Measurements from ENCODE around the gene FCGR2B. TPM values are rescaled to one million over a fixed set of nuclear protein-coding genes. Genes with fewer than 3 reads are reported as not detected.
"Not testable (repeated sequence)": the region's sequence is repeated elsewhere in the genome, so short reads cannot be mapped to it uniquely, and the experiment has no call there.

Gene FCGR2B
- 1 to 10 TPM; 4.8 to 9.4 (median 5.8) TPM for total RNA-seq

GRCh38 chr1:161662684-161663339 lies at the start of gene FCGR2B:
FCGR2B (plus strand) TSS chr1:161663143; CDS start chr1:161663242, 99 bp downstream.
- DNase-seq; H3K4me1 ChIP-seq; H3K4me3 ChIP-seq; H3K36me3 ChIP-seq; intact Hi-C loops (cut with DNase I; ENCODE audit: low total_unique reads); H3K27me3 ChIP-seq; in situ Hi-C loops (cut with MboI; ENCODE audit: low sequenced_read_pairs in 4 of 4); H3K27ac ChIP-seq; H3K9me3 ChIP-seq; ATAC-seq: not testable (repeated sequence)

- DNase-seq; H3K9me3 ChIP-seq; ATAC-seq; intact Hi-C loops (cut with DNase I; ENCODE audit: low total_unique reads); H3K36me3 ChIP-seq; H3K4me1 ChIP-seq; H3K4me3 ChIP-seq; H3K27ac ChIP-seq: not testable (repeated sequence)
- in situ Hi-C loops (cut with MboI; ENCODE audit: low sequenced_read_pairs in 4 of 4), result loop anchor here in 1 of 4 donors (25.0 kb wide), 1 partner anchor 121 kb away; the partner anchor contains the start of gene DUSP12
- H3K27me3 ChIP-seq, result peaks cover 2 to 11% (median 8%) of the 10 kb centered on the region in 3 donors
These were observed 46.5 kb upstream of the FCGR2B start for GRCh38 chr1:161616417-161616816.

- H3K9me3 ChIP-seq; DNase-seq; H3K36me3 ChIP-seq; H3K27ac ChIP-seq; H3K4me1 ChIP-seq; ATAC-seq; intact Hi-C loops (cut with DNase I; ENCODE audit: low total_unique reads); H3K4me3 ChIP-seq: not testable (repeated sequence)
- in situ Hi-C loops (cut with MboI; ENCODE audit: low sequenced_read_pairs in 4 of 4), result loop anchor here in 1 of 4 donors (25.0 kb wide), 1 partner anchor 119 kb away; the partner anchor contains the start of gene DUSP12
- peaks cover 6 to 15% (median 9%) of the 10 kb centered on the region in 3 donors for H3K27me3 ChIP-seq
These were observed 44.4 kb upstream of the FCGR2B start for GRCh38 chr1:161618517-161618916.

GRCh38 chr1:161620399-161620798 lies 42.5 kb upstream of the FCGR2B start:
- H3K27me3 ChIP-seq, result peaks cover 6 to 15% (median 9%) of the 10 kb centered on the region in 3 donors
- H3K36me3 ChIP-seq; H3K27ac ChIP-seq; DNase-seq; H3K9me3 ChIP-seq; ATAC-seq; H3K4me3 ChIP-seq; intact Hi-C loops (cut with DNase I; ENCODE audit: low total_unique reads); H3K4me1 ChIP-seq: not testable (repeated sequence)
- in situ Hi-C loops (cut with MboI; ENCODE audit: low sequenced_read_pairs in 4 of 4), result loop anchor here in 1 of 4 donors (25.0 kb wide), 1 partner anchor 117 kb away; the partner anchor contains the start of gene DUSP12

GRCh38 chr1:161621181-161622000 lies 41.6 kb upstream of the FCGR2B start:
- H3K9me3 ChIP-seq; H3K36me3 ChIP-seq; DNase-seq; intact Hi-C loops (cut with DNase I; ENCODE audit: low total_unique reads); H3K27ac ChIP-seq; H3K4me1 ChIP-seq; ATAC-seq: not testable (repeated sequence)
- H3K27me3 ChIP-seq, result peaks cover 6 to 15% (median 9%) of the 10 kb centered on the region in 3 donors
- in situ Hi-C loops (cut with MboI; ENCODE audit: low sequenced_read_pairs in 4 of 4), result loop anchor here in 1 of 4 donors (25.0 kb wide), 1 partner anchor 116 kb away; the partner anchor contains the start of gene DUSP12
- H3K4me3 ChIP-seq, result peak overlapping the region in 3 of 4 donors; percentile 18 to 38 (median 31)

- DNase-seq; H3K4me3 ChIP-seq; H3K9me3 ChIP-seq; H3K36me3 ChIP-seq; intact Hi-C loops (cut with DNase I; ENCODE audit: low total_unique reads); H3K27ac ChIP-seq; ATAC-seq; H3K4me1 ChIP-seq: not testable (repeated sequence)
- peaks cover 6 to 15% (median 9%) of the 10 kb centered on the region in 3 donors for H3K27me3 ChIP-seq
- in situ Hi-C loops (cut with MboI; ENCODE audit: low sequenced_read_pairs in 4 of 4), result loop anchor here in 1 of 4 donors (25.0 kb wide), 1 partner anchor 115 kb away; the partner anchor contains the start of gene DUSP12
These were observed 40.9 kb upstream of the FCGR2B start for GRCh38 chr1:161622054-161622453.

- H3K4me3 ChIP-seq; DNase-seq; H3K36me3 ChIP-seq; intact Hi-C loops (cut with DNase I; ENCODE audit: low total_unique reads); H3K27ac ChIP-seq; H3K4me1 ChIP-seq; H3K9me3 ChIP-seq; ATAC-seq: not testable (repeated sequence)
- H3K27me3 ChIP-seq, result peaks cover 6 to 15% (median 9%) of the 10 kb centered on the region in 3 donors
- in situ Hi-C loops (cut with MboI; ENCODE audit: low sequenced_read_pairs in 4 of 4), result loop anchor here in 1 of 4 donors (25.0 kb wide), 1 partner anchor 114 kb away; the partner anchor contains the start of gene DUSP12
These were observed 39.4 kb upstream of the FCGR2B start for GRCh38 chr1:161623401-161624051.

- H3K4me1 ChIP-seq; H3K36me3 ChIP-seq; H3K27ac ChIP-seq; ATAC-seq; DNase-seq; intact Hi-C loops (cut with DNase I; ENCODE audit: low total_unique reads); H3K9me3 ChIP-seq; H3K4me3 ChIP-seq: not testable (repeated sequence)
- in situ Hi-C loops (cut with MboI; ENCODE audit: low sequenced_read_pairs in 4 of 4), result loop anchor here in 1 of 4 donors (25.0 kb wide), 1 partner anchor 113 kb away; the partner anchor contains the start of gene DUSP12
- peaks cover 6 to 15% (median 9%) of the 10 kb centered on the region in 3 donors for H3K27me3 ChIP-seq
These were observed 38.3 kb upstream of the FCGR2B start for GRCh38 chr1:161624605-161625004.

- not testable (repeated sequence) for DNase-seq
These were observed 36.3 kb upstream of the FCGR2B start for GRCh38 chr1:161626445-161627146.

GRCh38 chr1:161630128-161630742 lies 32.7 kb upstream of the FCGR2B start:
- DNase-seq; H3K27me3 ChIP-seq; in situ Hi-C loops (cut with MboI; ENCODE audit: low sequenced_read_pairs in 4 of 4); H3K27ac ChIP-seq; H3K9me3 ChIP-seq; intact Hi-C loops (cut with DNase I; ENCODE audit: low total_unique reads); H3K4me1 ChIP-seq; H3K4me3 ChIP-seq; H3K36me3 ChIP-seq; ATAC-seq: not testable (repeated sequence)

More at GRCh38 chr1:161626445-161627146, 36.3 kb upstream of the FCGR2B start:
- H3K9me3 ChIP-seq; ATAC-seq; H3K27ac ChIP-seq; H3K4me3 ChIP-seq; H3K4me1 ChIP-seq; intact Hi-C loops (cut with DNase I; ENCODE audit: low total_unique reads); in situ Hi-C loops (cut with MboI; ENCODE audit: low sequenced_read_pairs in 4 of 4); H3K27me3 ChIP-seq; H3K36me3 ChIP-seq: not testable (repeated sequence)
